HEK293 (cell line): ENCODE measurements around the gene OTUB1.

Experiments used
- CTCF ChIA-PET: fragments of 350-600 bp; formaldehyde crosslinking; extraction: SDS; loops from one replicate; lab custom pipeline; 2021; ENCODE audit warnings: antibody characterized with exemption; lab: Yijun Ruan, JAX
- POLR2A ChIA-PET: fragments of 300-600 bp; formaldehyde crosslinking; extraction: SDS; loops from one replicate; lab custom pipeline; 2020; ENCODE audit warnings: antibody characterized with exemption, inconsistent platforms; lab: Yijun Ruan, JAX
- H3K27ac ChIP-seq: fragments of 200-500 bp; sonication (Bioruptor generic); 2 replicates; pipeline ENCODE4 v1.5.1; 2014; ENCODE audit warnings: low read depth, low read length, control low read depth, inconsistent platforms; ENCODE audit errors: extremely low read depth
- H3K36me3 ChIP-seq, 2 experiments: fragments of 200-500 bp in 1 of 2; sonication (Bioruptor generic) in 1 of 2; 1 replicate in 1 of 2; 2 replicates in 1 of 2; pipeline ENCODE4 v1.5.1; 2014 to 2017; ENCODE audit warnings: inconsistent platforms in 2 of 2, low read length in 2 of 2; ENCODE audit not compliant: control insufficient read depth in 2 of 2, insufficient read depth in 1 of 2
- H3K4me1 ChIP-seq: fragments of 200-500 bp; sonication (Bioruptor generic); 2 replicates; pipeline ENCODE4 v1.5.1; 2014; ENCODE audit warnings: mild to moderate bottlenecking, low read length, inconsistent platforms; ENCODE audit not compliant: control insufficient read depth, insufficient read depth
- H3K4me3 ChIP-seq: 2 replicates; pipeline ENCODE4 v1.5.1; 2011; ENCODE audit warnings: low read depth, mild to moderate bottlenecking, control low read depth, low read length, moderate library complexity
- H3K9me3 ChIP-seq: fragments of 200-500 bp; sonication (Bioruptor generic); 2 replicates; pipeline ENCODE4 v1.5.1; 2014; ENCODE audit warnings: low read depth, low read length, inconsistent platforms; ENCODE audit not compliant: control insufficient read depth, insufficient read depth
- EGR2 ChIP-seq: fragments of 450-650 bp; formaldehyde crosslinking; IDR thresholded peaks from 2 replicates; pipeline ENCODE4 v1.5.1; 2016; ENCODE audit warnings: low read depth, missing biosample characterization, missing genetic modification characterization
- GLIS1 ChIP-seq: fragments of 450-650 bp; formaldehyde crosslinking; IDR thresholded peaks from 2 replicates; pipeline ENCODE4 v1.5.1; 2016; ENCODE audit warnings: missing biosample characterization, missing genetic modification characterization
- GLIS2 ChIP-seq: fragments of 450-650 bp; formaldehyde crosslinking; IDR thresholded peaks from 2 replicates; pipeline ENCODE4 v1.5.1; 2016; ENCODE audit warnings: missing biosample characterization, missing genetic modification characterization
- KLF1 ChIP-seq: fragments of 450-650 bp; formaldehyde crosslinking; IDR thresholded peaks from 2 replicates; pipeline ENCODE4 v1.5.1; 2016; ENCODE audit warnings: missing biosample characterization, missing genetic modification characterization
- KLF8 ChIP-seq: fragments of 450-650 bp; formaldehyde crosslinking; IDR thresholded peaks from 2 replicates; pipeline ENCODE4 v1.5.1; 2016; ENCODE audit warnings: missing biosample characterization, missing genetic modification characterization
- SP2 ChIP-seq: fragments of 450-650 bp; formaldehyde crosslinking; IDR thresholded peaks from 2 replicates; pipeline ENCODE4 v1.5.1; 2016; ENCODE audit warnings: missing biosample characterization, missing genetic modification characterization
- ZEB2 ChIP-seq: fragments of 450-650 bp; formaldehyde crosslinking; IDR thresholded peaks from 2 replicates; pipeline ENCODE4 v1.5.1; 2016; ENCODE audit warnings: missing biosample characterization, missing genetic modification characterization
- ZFP37 ChIP-seq: fragments of 450-650 bp; formaldehyde crosslinking; IDR thresholded peaks from 2 replicates; pipeline ENCODE4 v1.5.1; 2016; ENCODE audit warnings: missing biosample characterization, missing genetic modification characterization
- ZNF2 ChIP-seq: fragments of 450-650 bp; formaldehyde crosslinking; IDR thresholded peaks from 2 replicates; pipeline ENCODE4 v1.5.1; 2016; ENCODE audit warnings: missing biosample characterization, missing genetic modification characterization
- ZNF350 ChIP-seq: fragments of 450-650 bp; formaldehyde crosslinking; IDR thresholded peaks from 2 replicates; pipeline ENCODE4 v1.5.0; 2017; ENCODE audit warnings: missing biosample characterization, mild to moderate bottlenecking, missing genetic modification characterization
- ZNF391 ChIP-seq: fragments of 450-650 bp; formaldehyde crosslinking; IDR thresholded peaks from 2 replicates; pipeline ENCODE4 v1.5.1; 2016; ENCODE audit warnings: low read depth, missing biosample characterization, missing genetic modification characterization, borderline replicate concordance
- ZNF433 ChIP-seq: fragments of 450-650 bp; formaldehyde crosslinking; IDR thresholded peaks from 2 replicates; pipeline ENCODE4 v1.5.1; 2016; ENCODE audit warnings: missing biosample characterization, missing genetic modification characterization, low read depth
- ZNF560 ChIP-seq: fragments of 450-650 bp; formaldehyde crosslinking; IDR thresholded peaks from 2 replicates; pipeline ENCODE4 v1.5.1; 2017; ENCODE audit warnings: missing biosample characterization, missing genetic modification characterization, borderline replicate concordance
- ZNF621 ChIP-seq: fragments of 450-650 bp; formaldehyde crosslinking; IDR thresholded peaks from 2 replicates; pipeline ENCODE4 v1.5.1; 2017; ENCODE audit warnings: missing biosample characterization, missing genetic modification characterization
- TF ChIP-seq, protein P1 (sequence below): fragments of 450-650 bp; formaldehyde crosslinking; IDR thresholded peaks from 2 replicates; pipeline ENCODE4 v1.5.1; 2016; ENCODE audit warnings: missing biosample characterization, missing genetic modification characterization
- TF ChIP-seq, protein P2 (sequence below): fragments of 450-650 bp; formaldehyde crosslinking; IDR thresholded peaks from 2 replicates; pipeline ENCODE4 v1.5.1; 2016; ENCODE audit warnings: missing biosample characterization, missing genetic modification characterization
- TF ChIP-seq, protein P3 (sequence below): fragments of 450-650 bp; formaldehyde crosslinking; IDR thresholded peaks from 2 replicates; pipeline ENCODE4 v1.5.1; 2016; ENCODE audit warnings: missing biosample characterization, missing genetic modification characterization

The OTUB1 gene

DNA sequence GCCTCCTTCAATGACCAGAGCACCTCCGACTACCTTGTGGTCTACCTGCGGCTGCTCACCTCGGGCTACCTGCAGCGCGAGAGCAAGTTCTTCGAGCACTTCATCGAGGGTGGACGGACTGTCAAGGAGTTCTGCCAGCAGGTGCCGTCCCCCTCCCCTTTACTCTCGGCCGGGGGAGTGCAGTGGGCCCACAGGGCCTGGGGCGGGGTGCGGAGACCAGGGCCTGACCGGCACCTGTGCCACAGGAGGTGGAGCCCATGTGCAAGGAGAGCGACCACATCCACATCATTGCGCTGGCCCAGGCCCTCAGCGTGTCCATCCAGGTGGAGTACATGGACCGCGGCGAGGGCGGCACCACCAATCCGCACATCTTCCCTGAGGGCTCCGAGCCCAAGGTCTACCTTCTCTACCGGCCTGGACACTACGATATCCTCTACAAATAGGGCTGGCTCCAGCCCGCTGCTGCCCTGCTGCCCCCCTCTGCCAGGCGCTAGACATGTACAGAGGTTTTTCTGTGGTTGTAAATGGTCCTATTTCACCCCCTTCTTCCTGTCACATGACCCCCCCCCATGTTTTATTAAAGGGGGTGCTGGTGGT lies 11.0 kb downstream of the OTUB1 start:
- Histone ChIP-seq H3K4me3 (no peak overlapping the region), H3K4me1 (no peaks in the 10 kb centered on the region)
- TF ChIP-seq ZNF350 (tag by site-specific recombination) (no peak), ZNF2 (tag by site-specific recombination) (no peak), ZEB2 (0 out of 2 replicates have a peak, but pooled peaks have one; percentile 7)
- TF ChIP-seq, protein P1, sequence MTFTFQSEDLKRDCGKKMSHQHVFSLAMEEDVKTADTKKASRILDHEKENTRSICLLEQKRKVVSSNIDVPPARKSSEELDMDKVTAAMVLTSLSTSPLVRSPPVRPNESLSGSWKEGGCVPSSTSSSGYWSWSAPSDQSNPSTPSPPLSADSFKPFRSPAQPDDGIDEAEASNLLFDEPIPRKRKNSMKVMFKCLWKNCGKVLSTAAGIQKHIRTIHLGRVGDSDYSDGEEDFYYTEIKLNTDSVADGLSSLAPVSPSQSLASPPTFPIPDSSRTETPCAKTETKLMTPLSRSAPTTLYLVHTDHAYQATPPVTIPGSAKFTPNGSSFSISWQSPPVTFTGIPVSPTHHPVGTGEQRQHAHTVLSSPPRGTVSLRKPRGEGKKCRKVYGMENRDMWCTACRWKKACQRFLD (tag by site-specific recombination): no peak
- TF ChIP-seq, all 188 proteins: peak for 1
- peaks cover 4 to 72% of the 10 kb centered on the region in 2 experiments; a peak in 2 of 3 replicates for H3K36me3 ChIP-seq
- POLR2A ChIA-PET: no interaction called here
- no peak overlapping the region for H3K27ac ChIP-seq
- H3K9me3 ChIP-seq: no peaks in the 10 kb centered on the region
- CTCF ChIA-PET: no interaction called here

DNA sequence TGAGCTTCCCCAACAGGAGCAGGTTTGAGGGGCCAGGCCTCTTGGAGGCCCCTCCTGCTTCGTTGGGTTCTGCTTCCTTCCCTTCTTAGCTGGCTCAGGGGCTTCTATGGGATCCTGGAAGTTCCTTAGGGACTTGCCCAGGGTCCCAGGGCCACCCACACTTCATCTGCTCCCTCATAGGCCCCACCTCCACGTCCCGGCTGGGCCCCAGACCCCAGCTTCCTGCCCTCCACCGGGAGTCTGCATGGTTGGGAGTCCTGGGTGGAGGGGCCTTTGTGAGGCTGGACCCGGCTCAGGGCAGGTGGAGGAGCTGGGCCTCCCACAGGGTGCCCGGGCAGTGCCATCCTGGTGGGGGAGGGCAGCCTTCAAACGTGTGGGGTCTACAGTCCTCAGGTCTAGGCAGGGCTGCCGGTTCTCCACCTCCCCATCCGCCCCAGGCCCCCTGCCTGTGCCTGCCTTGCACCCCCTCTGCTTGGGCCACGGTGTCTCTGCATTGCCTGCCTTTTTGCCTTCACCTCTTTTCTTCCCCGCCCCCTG lies 11.6 kb downstream of the OTUB1 start:
- ChIA-PET CTCF (interaction anchor here (0.6 kb wide), 1 partner anchor 27 kb away, joined by 3 read pairs; no protein-coding TSS in a partner anchor), POLR2A (interaction anchor here (1.1 to 4.7 kb wide), 2 partner anchors 9 kb away, joined by 5 to 18 read pairs; no protein-coding TSS in a partner anchor)
- Histone ChIP-seq H3K36me3 (peaks cover 4 to 70% of the 10 kb centered on the region in 2 experiments; a peak in 2 of 3 replicates), H3K9me3 (no peaks in the 10 kb centered on the region), H3K27ac (no peak overlapping the region), H3K4me3 (no peak overlapping the region), H3K4me1 (no peaks in the 10 kb centered on the region)
- TF ChIP-seq, protein P2, sequence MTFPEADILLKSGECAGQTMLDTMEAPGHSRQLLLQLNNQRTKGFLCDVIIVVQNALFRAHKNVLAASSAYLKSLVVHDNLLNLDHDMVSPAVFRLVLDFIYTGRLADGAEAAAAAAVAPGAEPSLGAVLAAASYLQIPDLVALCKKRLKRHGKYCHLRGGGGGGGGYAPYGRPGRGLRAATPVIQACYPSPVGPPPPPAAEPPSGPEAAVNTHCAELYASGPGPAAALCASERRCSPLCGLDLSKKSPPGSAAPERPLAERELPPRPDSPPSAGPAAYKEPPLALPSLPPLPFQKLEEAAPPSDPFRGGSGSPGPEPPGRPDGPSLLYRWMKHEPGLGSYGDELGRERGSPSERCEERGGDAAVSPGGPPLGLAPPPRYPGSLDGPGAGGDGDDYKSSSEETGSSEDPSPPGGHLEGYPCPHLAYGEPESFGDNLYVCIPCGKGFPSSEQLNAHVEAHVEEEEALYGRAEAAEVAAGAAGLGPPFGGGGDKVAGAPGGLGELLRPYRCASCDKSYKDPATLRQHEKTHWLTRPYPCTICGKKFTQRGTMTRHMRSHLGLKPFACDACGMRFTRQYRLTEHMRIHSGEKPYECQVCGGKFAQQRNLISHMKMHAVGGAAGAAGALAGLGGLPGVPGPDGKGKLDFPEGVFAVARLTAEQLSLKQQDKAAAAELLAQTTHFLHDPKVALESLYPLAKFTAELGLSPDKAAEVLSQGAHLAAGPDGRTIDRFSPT (tag by site-specific recombination): peak; percentile 54
- TF ChIP-seq ZNF621 (tag by site-specific recombination) (no peak), GLIS1 (tag by site-specific recombination) (peak; percentile 25; the same call in 1 of the 2 replicates), EGR2 (tag by site-specific recombination) (no peak), GLIS2 (tag by site-specific recombination) (peak; percentile 19; the same call in 1 of the 2 replicates)

DNA sequence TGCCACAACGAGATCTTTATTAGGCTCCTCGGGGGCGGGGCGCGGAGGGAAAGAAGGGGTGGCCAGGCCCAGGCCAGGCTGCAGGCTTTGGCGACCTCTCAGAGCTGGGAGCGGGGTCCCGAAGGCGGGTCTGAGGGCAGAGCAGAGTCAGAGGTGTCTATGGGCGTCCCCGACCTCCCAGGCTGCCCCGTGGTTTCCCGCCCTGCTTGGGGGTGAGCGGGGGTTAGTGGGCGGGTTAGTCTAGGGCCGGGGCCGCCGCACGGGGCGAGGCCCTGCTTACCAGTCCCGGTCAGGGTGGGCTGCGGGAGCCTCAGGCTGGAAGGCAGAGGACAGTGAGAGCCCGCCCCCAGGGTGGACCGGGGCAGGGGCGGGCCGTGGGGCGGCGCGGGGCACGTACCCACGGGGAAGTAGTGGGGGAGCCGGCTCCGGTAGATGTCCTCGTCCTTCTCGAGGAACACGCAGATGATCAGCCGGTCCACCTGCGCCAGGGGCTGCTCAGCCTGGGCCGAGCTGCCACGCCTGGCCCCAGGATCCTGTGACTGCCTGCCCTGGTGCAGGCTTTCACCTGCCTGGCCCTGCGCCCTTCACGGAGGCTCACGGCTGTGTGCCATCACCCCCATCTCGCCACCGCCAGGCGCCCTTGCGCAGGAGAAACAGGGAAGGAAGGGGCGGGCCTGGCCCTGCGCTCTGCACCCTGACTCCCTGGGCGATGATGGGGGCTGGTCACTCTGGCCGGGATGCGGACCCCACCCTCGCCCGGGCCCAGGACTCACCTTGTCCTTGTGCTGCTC lies 12.5 kb downstream of the OTUB1 start:
- ChIA-PET CTCF (interaction anchor here (0.6 to 4.3 kb wide), 4 partner anchors 19 to 152 kb away, joined by 3 to 70 read pairs (median 4); no protein-coding TSS in a partner anchor), POLR2A (interaction anchor here (0.5 to 4.7 kb wide), 4 partner anchors 9 to 187 kb away, joined by 3 to 18 read pairs (median 4); partner anchors contain the start of gene STIP1)
- H3K9me3 ChIP-seq: no peaks in the 10 kb centered on the region
- H3K27ac ChIP-seq: 0 out of 2 replicates have a peak overlapping the region, but pooled peaks have one; percentile 16
- TF ChIP-seq ZNF560 (tag by site-specific recombination): no peak
- TF ChIP-seq ZFP37: no peak
- peak; percentile 30; the same call in 1 of the 2 replicates for TF ChIP-seq SP2
- peak; percentile 25; the same call in 1 of the 2 replicates for TF ChIP-seq KLF8 (tag by site-specific recombination)
- TF ChIP-seq ZNF391 (tag by site-specific recombination): no peak
- TF ChIP-seq ZNF433 (tag by site-specific recombination): no peak
- TF ChIP-seq KLF1 (tag by site-specific recombination): peak; percentile 27; the same call in 1 of the 2 replicates
- TF ChIP-seq, protein P3, sequence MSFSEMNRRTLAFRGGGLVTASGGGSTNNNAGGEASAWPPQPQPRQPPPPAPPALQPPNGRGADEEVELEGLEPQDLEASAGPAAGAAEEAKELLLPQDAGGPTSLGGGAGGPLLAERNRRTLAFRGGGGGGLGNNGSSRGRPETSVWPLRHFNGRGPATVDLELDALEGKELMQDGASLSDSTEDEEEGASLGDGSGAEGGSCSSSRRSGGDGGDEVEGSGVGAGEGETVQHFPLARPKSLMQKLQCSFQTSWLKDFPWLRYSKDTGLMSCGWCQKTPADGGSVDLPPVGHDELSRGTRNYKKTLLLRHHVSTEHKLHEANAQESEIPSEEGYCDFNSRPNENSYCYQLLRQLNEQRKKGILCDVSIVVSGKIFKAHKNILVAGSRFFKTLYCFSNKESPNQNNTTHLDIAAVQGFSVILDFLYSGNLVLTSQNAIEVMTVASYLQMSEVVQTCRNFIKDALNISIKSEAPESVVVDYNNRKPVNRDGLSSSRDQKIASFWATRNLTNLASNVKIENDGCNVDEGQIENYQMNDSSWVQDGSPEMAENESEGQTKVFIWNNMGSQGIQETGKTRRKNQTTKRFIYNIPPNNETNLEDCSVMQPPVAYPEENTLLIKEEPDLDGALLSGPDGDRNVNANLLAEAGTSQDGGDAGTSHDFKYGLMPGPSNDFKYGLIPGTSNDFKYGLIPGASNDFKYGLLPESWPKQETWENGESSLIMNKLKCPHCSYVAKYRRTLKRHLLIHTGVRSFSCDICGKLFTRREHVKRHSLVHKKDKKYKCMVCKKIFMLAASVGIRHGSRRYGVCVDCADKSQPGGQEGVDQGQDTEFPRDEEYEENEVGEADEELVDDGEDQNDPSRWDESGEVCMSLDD (tag by site-specific recombination): no peak
- peaks cover 4 to 64% of the 10 kb centered on the region in 2 experiments; a peak in 2 of 3 replicates for H3K36me3 ChIP-seq
- no peak overlapping the region for H3K4me3 ChIP-seq
- no peaks in the 10 kb centered on the region for H3K4me1 ChIP-seq
